Cardiac fibroblast (primary cell): ENCODE data around the gene PATL2.

Experiments used
- DNase-seq, 2 donors: peaks; one replicate each; pipeline versions ENCODE4 v3.0.0 to v3.0.0-alpha.2; 2010; ENCODE audit warnings: low read depth in 2 of 2
- H3K4me3 ChIP-seq, 2 donors: replicated peaks in 1 of 2; 1 replicate in 1 of 2; 2 replicates in 1 of 2; pipeline ENCODE4 v1.5.1; 2011; ENCODE audit warnings: low read depth in 2 of 2, low read length in 2 of 2, mild to moderate bottlenecking in 2 of 2, moderate library complexity in 1 of 2
- TF ChIP-seq, protein P1 (sequence below): IDR thresholded peaks from one replicate; pipeline ENCODE4 v1.5.1; 2011; ENCODE audit warnings: low read depth, mild to moderate bottlenecking, low read length, inconsistent platforms

The PATL2 gene

DNA sequence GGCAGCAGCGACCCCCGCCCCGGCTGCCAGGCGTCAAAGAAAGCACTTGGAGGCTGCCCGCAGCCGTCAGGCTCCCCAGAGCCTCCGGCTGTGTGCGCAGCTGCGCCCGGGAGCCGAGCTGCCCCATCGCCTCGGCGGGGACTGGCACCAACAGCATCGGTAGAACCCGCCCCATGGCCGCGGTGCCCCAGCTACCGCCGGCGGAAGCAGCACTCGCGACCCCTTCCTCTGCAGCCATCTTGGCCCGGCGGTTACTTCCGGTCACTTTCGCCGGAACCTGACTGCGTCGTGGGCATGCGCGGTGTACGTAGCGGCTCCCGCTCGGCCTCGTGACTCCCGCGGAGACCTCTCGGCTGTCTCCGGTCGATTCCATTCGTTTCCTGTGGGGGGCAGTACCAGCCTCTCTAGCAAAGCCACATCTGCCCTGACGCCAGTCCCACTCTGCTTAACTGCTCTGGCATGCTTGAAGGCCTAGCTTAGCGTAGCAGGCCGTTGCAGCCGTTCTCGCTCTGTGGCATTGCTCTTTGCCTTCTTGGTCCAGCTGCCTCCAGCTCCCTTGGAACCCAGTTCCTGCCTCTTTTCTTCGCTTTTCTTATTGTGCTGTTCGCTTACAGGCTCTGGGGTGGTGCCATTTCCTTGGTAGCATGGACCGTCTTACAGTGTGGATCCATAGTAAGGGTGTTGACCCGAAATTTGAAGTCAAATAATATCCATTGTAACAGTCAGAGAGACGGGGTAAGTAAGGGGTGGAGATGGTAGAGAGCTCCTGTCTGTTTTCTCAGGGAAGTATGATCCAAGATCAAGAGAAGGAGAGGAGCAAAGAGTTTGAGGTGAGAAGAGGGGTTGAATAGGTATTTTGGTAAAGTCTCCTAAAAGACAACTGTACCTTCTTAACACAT, 47.5 kb downstream of the PATL2 start, which contains the start of gene SPG11:
Gene SPG11 (minus strand): TSS at position 253 of the 899 bp plus-strand sequence. CDS start 15 bp downstream, at position 238.
- TF ChIP-seq, protein P1, sequence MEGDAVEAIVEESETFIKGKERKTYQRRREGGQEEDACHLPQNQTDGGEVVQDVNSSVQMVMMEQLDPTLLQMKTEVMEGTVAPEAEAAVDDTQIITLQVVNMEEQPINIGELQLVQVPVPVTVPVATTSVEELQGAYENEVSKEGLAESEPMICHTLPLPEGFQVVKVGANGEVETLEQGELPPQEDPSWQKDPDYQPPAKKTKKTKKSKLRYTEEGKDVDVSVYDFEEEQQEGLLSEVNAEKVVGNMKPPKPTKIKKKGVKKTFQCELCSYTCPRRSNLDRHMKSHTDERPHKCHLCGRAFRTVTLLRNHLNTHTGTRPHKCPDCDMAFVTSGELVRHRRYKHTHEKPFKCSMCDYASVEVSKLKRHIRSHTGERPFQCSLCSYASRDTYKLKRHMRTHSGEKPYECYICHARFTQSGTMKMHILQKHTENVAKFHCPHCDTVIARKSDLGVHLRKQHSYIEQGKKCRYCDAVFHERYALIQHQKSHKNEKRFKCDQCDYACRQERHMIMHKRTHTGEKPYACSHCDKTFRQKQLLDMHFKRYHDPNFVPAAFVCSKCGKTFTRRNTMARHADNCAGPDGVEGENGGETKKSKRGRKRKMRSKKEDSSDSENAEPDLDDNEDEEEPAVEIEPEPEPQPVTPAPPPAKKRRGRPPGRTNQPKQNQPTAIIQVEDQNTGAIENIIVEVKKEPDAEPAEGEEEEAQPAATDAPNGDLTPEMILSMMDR, result peak; percentile 90
- peak within 1 kb of the TSS; percentile 97 to 100 for H3K4me3 ChIP-seq
- DNase-seq, result peak; percentile 99

- H3K4me3 ChIP-seq, result peak overlapping the region; percentile 97 to 100
- peak; percentile 59 to 68 for DNase-seq
- TF ChIP-seq, protein P1, result no peak
Observed at GRCh38 chr15:44662478-44663409, 48.4 kb downstream of the PATL2 start.

GRCh38 chr15:44661576-44661975, 49.5 kb downstream of the PATL2 start:
- no peak for DNase-seq
- TF ChIP-seq, protein P1, result no peak
- H3K4me3 ChIP-seq, result no peak overlapping the region

DNA sequence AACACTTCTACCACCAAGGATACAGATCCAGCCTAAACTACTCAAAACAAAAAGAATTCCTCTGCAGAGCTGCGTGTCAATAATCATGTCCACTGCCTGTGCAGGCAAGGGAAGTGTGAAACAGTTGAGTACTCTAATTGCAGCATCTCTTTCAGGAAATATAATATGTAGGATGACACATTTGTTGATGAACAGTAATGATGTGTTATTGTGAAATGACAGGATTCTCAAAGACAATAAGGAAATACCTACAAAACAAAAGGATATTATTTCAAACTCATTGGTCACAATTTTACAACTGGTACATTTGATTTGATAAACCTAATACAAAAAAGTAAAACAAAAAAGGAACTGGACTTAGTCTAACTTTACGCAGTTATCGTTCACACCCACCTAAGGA, 52.1 kb downstream of the PATL2 start:
- TF ChIP-seq, protein P1, result no peak
- DNase-seq, result no peak

GRCh38 chr15:44657378-44657777, 53.7 kb downstream of the PATL2 start:
- H3K4me3 ChIP-seq, result no peak overlapping the region
- no peak for DNase-seq
- TF ChIP-seq, protein P1, result no peak

More for the DNA sequence above, 52.1 kb downstream of the PATL2 start:
- no peak overlapping the region for H3K4me3 ChIP-seq

DNA sequence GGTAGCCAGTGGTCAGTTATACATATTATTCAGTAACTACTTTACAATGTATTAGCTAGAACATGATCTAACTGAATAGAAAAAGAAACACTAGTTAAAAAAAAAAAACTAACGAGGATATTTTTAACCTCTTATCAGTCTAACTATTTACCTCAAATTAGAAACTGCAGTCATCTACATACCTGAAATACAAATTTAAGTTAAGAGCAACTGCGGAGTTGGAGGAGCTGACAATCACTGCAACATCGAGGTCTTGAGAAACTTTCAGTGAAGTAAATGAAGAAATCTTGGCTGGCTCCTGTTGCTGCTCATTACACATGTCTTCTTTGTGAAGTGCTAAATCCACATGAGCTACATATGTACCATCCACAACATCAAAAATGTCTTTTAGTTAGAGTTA, 54.2 kb downstream of the PATL2 start:
- TF ChIP-seq, protein P1, result no peak
- H3K4me3 ChIP-seq, result no peak overlapping the region
- no peak for DNase-seq
